A549 (cell line): ENCODE data around the gene COL28A1. TPM values are rescaled to one million over a fixed set of nuclear protein-coding genes. Genes with fewer than 3 reads are reported as not detected.

Experiments used
- ATAC-seq, 2 experiments: fragments of 200-7000 bp in 1 of 2; fragments of >200 bp in 1 of 2; cut with Nextera tagmentation in 1 of 2; cut with Tn5 transposase in 1 of 2; 3 replicates each; pipeline versions ENCODE4 v1.8.0 to v1.9.1; 2018 to 2020; ENCODE audit warnings: mild to moderate bottlenecking in 1 of 2, moderate library complexity in 1 of 2
- CTCF ChIA-PET: fragments of 300-600 bp; sonication (Branson Sonifier 250); formaldehyde crosslinking; extraction: SDS; loops from one replicate; lab custom pipeline; 2021; ENCODE audit warnings: antibody characterized with exemption, inconsistent platforms; lab: Yijun Ruan, JAX
- POLR2A ChIA-PET: fragments of 350-600 bp; formaldehyde crosslinking; extraction: SDS; loops from one replicate; lab custom pipeline; 2021; ENCODE audit warnings: antibody characterized with exemption, inconsistent platforms; lab: Yijun Ruan, JAX
- DNase-seq, 2 experiments: peaks; one replicate each; pipeline versions ENCODE4 v3.0.0 to v3.0.0-alpha.2; 2011 to 2016; ENCODE audit warnings: low read depth in 1 of 2, low spot score in 1 of 2
- FAIRE-seq: peaks from 2 replicates; lab custom pipeline; 2011; peaks lifted over from hg19 to GRCh38; lab: Jason Lieb, UNC
- H3K27ac ChIP-seq, 2 experiments: fragments of >200 bp; sonication (Bioruptor Twin); formaldehyde crosslinking; 3 replicates each; pipeline ENCODE4 v1.5.1; 2016 to 2017
- H3K4me1 ChIP-seq: fragments of >200 bp; sonication (Bioruptor Twin); formaldehyde crosslinking; 3 replicates; pipeline ENCODE4 v1.6.1; 2016
- H3K4me2 ChIP-seq: fragments of >200 bp; sonication (Bioruptor Twin); formaldehyde crosslinking; 3 replicates; pipeline ENCODE4 v1.6.1; 2016
- H3K4me3 ChIP-seq: fragments of >200 bp; sonication (Bioruptor Twin); formaldehyde crosslinking; 3 replicates; pipeline ENCODE4 v1.5.1; 2016
- H3K9me3 ChIP-seq: fragments of >200 bp; sonication (Bioruptor Twin); formaldehyde crosslinking; 3 replicates; pipeline ENCODE4 v1.6.1; 2016
- BHLHE40 ChIP-seq: IDR thresholded peaks from 2 replicates; pipeline ENCODE4 v1.6.1; 2012; ENCODE audit warnings: low read depth, low read length, inconsistent platforms
- CHD4 ChIP-seq: fragments of 200-600 bp; sonication (generic); IDR thresholded peaks from 2 replicates; pipeline ENCODE4 v1.6.1; 2016; ENCODE audit warnings: antibody characterized with exemption, mild to moderate bottlenecking, borderline replicate concordance
- CTCF ChIP-seq: fragments of >200 bp; sonication (Bioruptor Twin); formaldehyde crosslinking; IDR thresholded peaks from 3 replicates; pipeline ENCODE4 v1.5.1; 2016
- EHF ChIP-seq: fragments of 250-450 bp; sonication (Bioruptor Pico); IDR thresholded peaks from 2 replicates; pipeline ENCODE4 v1.5.0; 2020; ENCODE audit warnings: mild to moderate bottlenecking
- EP300 ChIP-seq, 2 experiments: fragments of >200 bp; sonication (Bioruptor Twin); formaldehyde crosslinking; IDR thresholded peaks; 2 replicates in 1 of 2; 3 replicates in 1 of 2; pipeline ENCODE4 v1.6.1; 2016 to 2017
- ESRRA ChIP-seq: fragments of 150-350 bp; IDR thresholded peaks from 2 replicates; pipeline ENCODE4 v1.6.1; 2014; ENCODE audit warnings: mild to moderate bottlenecking, low read length, borderline replicate concordance
- FOXS1 ChIP-seq: fragments of 250-450 bp; sonication (Bioruptor Pico); IDR thresholded peaks from 2 replicates; pipeline ENCODE4 v1.5.0; 2020; ENCODE audit warnings: mild to moderate bottlenecking, moderate library complexity
- HDAC2 ChIP-seq: fragments of 200-600 bp; sonication (generic); IDR thresholded peaks from 2 replicates; pipeline ENCODE4 v1.6.1; 2016
- HOXA7 ChIP-seq: fragments of 250-450 bp; sonication (Bioruptor Pico); IDR thresholded peaks from 2 replicates; pipeline ENCODE4 v1.5.0; 2020; ENCODE audit warnings: mild to moderate bottlenecking, moderate library complexity
- JUN ChIP-seq, 2 experiments: fragments of >200 bp; sonication (Bioruptor Twin); formaldehyde crosslinking; IDR thresholded peaks; 2 replicates in 1 of 2; 3 replicates in 1 of 2; pipeline ENCODE4 v1.6.1; 2016 to 2017
- JUNB ChIP-seq: fragments of >200 bp; sonication (Bioruptor Twin); formaldehyde crosslinking; IDR thresholded peaks from 2 replicates; pipeline ENCODE4 v1.6.1; 2016
- KDM1A ChIP-seq: fragments of 200-600 bp; sonication (generic); IDR thresholded peaks from 2 replicates; pipeline ENCODE4 v1.6.1; 2016; ENCODE audit warnings: low read depth, mild to moderate bottlenecking
- KDM5A ChIP-seq: fragments of 200-600 bp; sonication (generic); IDR thresholded peaks from 2 replicates; pipeline ENCODE4 v1.6.1; 2016; ENCODE audit warnings: antibody characterized with exemption, mild to moderate bottlenecking
- MYC ChIP-seq: IDR thresholded peaks from 2 replicates; pipeline ENCODE4 v1.6.1; 2012; ENCODE audit warnings: mild to moderate bottlenecking, inconsistent platforms, low read length, improper control_type of control experiment, borderline replicate concordance
- PBX3 ChIP-seq: IDR thresholded peaks from 2 replicates; pipeline ENCODE4 v1.6.1; 2012
- PHF8 ChIP-seq: fragments of 200-600 bp; sonication (generic); IDR thresholded peaks from 2 replicates; pipeline ENCODE4 v1.6.1; 2016; ENCODE audit warnings: low read depth, mild to moderate bottlenecking, antibody characterized with exemption, moderate library complexity, borderline replicate concordance
- POLR2A ChIP-seq: IDR thresholded peaks from 2 replicates; pipeline ENCODE4 v1.6.1; 2012; ENCODE audit warnings: mild to moderate bottlenecking, low read length
- RARB ChIP-seq: fragments of 250-450 bp; sonication (Bioruptor Pico); IDR thresholded peaks from 2 replicates; pipeline ENCODE4 v1.8.0; 2021; ENCODE audit warnings: mild to moderate bottlenecking, moderate library complexity
- REST ChIP-seq: fragments of 200-600 bp; sonication (generic); IDR thresholded peaks from 2 replicates; pipeline ENCODE4 v1.6.1; 2016; ENCODE audit warnings: antibody characterized with exemption, mild to moderate bottlenecking, moderate library complexity
- RNF2 ChIP-seq: fragments of 200-600 bp; sonication (generic); IDR thresholded peaks from 2 replicates; pipeline ENCODE4 v1.6.1; 2016; ENCODE audit warnings: low read depth, mild to moderate bottlenecking, antibody characterized with exemption, moderate library complexity, borderline replicate concordance
- SMC3 ChIP-seq: fragments of >200 bp; sonication (Bioruptor Twin); formaldehyde crosslinking; IDR thresholded peaks from 3 replicates; pipeline ENCODE4 v1.6.1; 2018; ENCODE audit warnings: inconsistent platforms
- SREBF2 ChIP-seq: fragments of 450-650 bp; IDR thresholded peaks from 2 replicates; pipeline ENCODE4 v1.6.1; 2014; ENCODE audit warnings: mild to moderate bottlenecking, moderate library complexity
- TP53 ChIP-seq: fragments of 250-450 bp; sonication (Bioruptor Pico); IDR thresholded peaks from 2 replicates; pipeline ENCODE4 v1.5.0; 2021; ENCODE audit warnings: mild to moderate bottlenecking, moderate library complexity
- USF2 ChIP-seq: fragments of 450-650 bp; IDR thresholded peaks from 2 replicates; pipeline ENCODE4 v1.6.1; 2014; ENCODE audit warnings: antibody characterized with exemption
- ZSCAN20 ChIP-seq: fragments of 250-450 bp; sonication (Bioruptor Pico); IDR thresholded peaks from 2 replicates; pipeline ENCODE4 v1.8.0; 2022; ENCODE audit warnings: mild to moderate bottlenecking, moderate library complexity
- WGBS: methylation state at CpG from one replicate; pipeline ENCODE4 v1.1.6; 2017; ENCODE audit errors: missing lambda C conversion rate; 5-methylcytosine and 5-hydroxymethylcytosine counted together
- polyA plus RNA-seq, 4 experiments: library from polyadenylated mRNA; depleted of rRNA in 3 of 4; stranded (reverse); fragments of >200 nt; fragmentation: RNase III in 1 of 4; extraction: RNeasy Plus Mini Kit Qiagen cat#74134 plus additional on column Dnase treatment in 1 of 4; gene quantifications; 2 replicates in 3 of 4; 3 replicates in 1 of 4; pipeline ENCODE4 v1.2.3, GENCODE V29; 2011 to 2017

Gene COL28A1
- polyA plus RNA-seq, 2 of the 4 experiments (the other 2 are of a cell fraction), result 0.08 to 0.17 TPM

GRCh38 chr7:7416031-7416858, 119.4 kb downstream of the COL28A1 start:
- DNase-seq (no peak), ATAC-seq (no peak), FAIRE-seq (no peak)
- WGBS, result 41% methylated on average over 6 of the region's 6 CpGs
- CTCF ChIA-PET, result interaction anchor here (0.9 to 2.8 kb wide), 3 partner anchors 8 to 313 kb away, joined by 3 to 11 read pairs (median 8); no protein-coding TSS in a partner anchor
- H3K27ac ChIP-seq, result no peak overlapping the region
- H3K4me1 ChIP-seq, result no peaks in the 10 kb centered on the region
- TF ChIP-seq PHF8, result no peak
- no peak for TF ChIP-seq ESRRA
- no peak for TF ChIP-seq HDAC2
- TF ChIP-seq RNF2, result no peak
- no peak for TF ChIP-seq EHF (CRISPR knock-in tag)
- TF ChIP-seq PBX3, result no peak
- no peak for TF ChIP-seq CTCF
- no peak for TF ChIP-seq SREBF2
- no peak for TF ChIP-seq HOXA7 (CRISPR knock-in tag)
- no peak for TF ChIP-seq BHLHE40
- TF ChIP-seq MYC, result no peak
- no peak for TF ChIP-seq FOXS1 (CRISPR knock-in tag)
- no peak for TF ChIP-seq ZSCAN20 (CRISPR knock-in tag)
- POLR2A ChIA-PET, result no interaction called here
- no peak overlapping the region for H3K4me2 ChIP-seq
- no peak overlapping the region for H3K4me3 ChIP-seq
- no peaks in the 10 kb centered on the region for H3K9me3 ChIP-seq

- Histone ChIP-seq H3K4me1 (no peaks in the 10 kb centered on the region), H3K27ac (no peak overlapping the region), H3K4me2 (no peak overlapping the region), H3K4me3 (no peak overlapping the region), H3K9me3 (no peaks in the 10 kb centered on the region)
- no peak for FAIRE-seq
- CTCF ChIA-PET, result interaction anchor here (1.0 to 2.8 kb wide), 3 partner anchors 8 to 312 kb away, joined by 3 to 11 read pairs (median 8); no protein-coding TSS in a partner anchor
- no peak for ATAC-seq
- TF ChIP-seq KDM5A, result no peak
- TF ChIP-seq SMC3, result no peak
- no peak for TF ChIP-seq EP300 (IDR thresholded peaks at IDR 0.05)
- TF ChIP-seq ZSCAN20 (CRISPR knock-in tag), result no peak
- no peak for TF ChIP-seq KDM1A
- no peak for TF ChIP-seq JUN (IDR thresholded peaks at IDR 0.05)
- no peak for TF ChIP-seq CHD4
- no peak for TF ChIP-seq TP53
- no peak for TF ChIP-seq USF2
- TF ChIP-seq JUNB, result no peak
- no peak for TF ChIP-seq REST
- TF ChIP-seq SREBF2, result no peak
- no peak for TF ChIP-seq RARB (CRISPR knock-in tag)
- no peak for TF ChIP-seq POLR2A
- TF ChIP-seq PHF8, result no peak
- 87% methylated on average over 7 of the region's 7 CpGs for WGBS
- DNase-seq, result no peak
- POLR2A ChIA-PET, result no interaction called here
These were observed 120.7 kb downstream of the COL28A1 start for GRCh38 chr7:7414791-7415603.
